ENCODE results near the gene HABP2. TPM values are rescaled to one million over a fixed set of nuclear protein-coding genes. Genes with fewer than 3 reads are reported as not detected.

The HABP2 gene
- total RNA-seq, 1 experiment from 2014 or later: not detected

GRCh38 chr10:113622831-113623230, 70.0 kb downstream of the HABP2 start:
- DNase-seq: no peak
- no peak overlapping the region for H3K27ac ChIP-seq (ENCODE audit: low read length)
- no peaks in the 10 kb centered on the region for H3K36me3 ChIP-seq (ENCODE audit: insufficient read depth, low read length)
- H3K79me2 ChIP-seq (ENCODE audit: low read length): no peaks in the 10 kb centered on the region
- H3K9ac ChIP-seq (ENCODE audit: low read length): no peak overlapping the region
- H3K4me2 ChIP-seq (ENCODE audit: low read depth, low read length, poor library complexity, severe bottlenecking): no peak overlapping the region
- H3K9me3 ChIP-seq (ENCODE audit: low read length): no peaks in the 10 kb centered on the region
- no peaks in the 10 kb centered on the region for H3K4me1 ChIP-seq (ENCODE audit: low read length)
- no peaks in the 10 kb centered on the region for H3K27me3 ChIP-seq (ENCODE audit: low read length)
- H3K9me2 ChIP-seq (replicated peaks; ENCODE audit: insufficient read depth, low read length): no peaks in the 10 kb centered on the region
- H4K20me1 ChIP-seq (ENCODE audit: insufficient read depth, low read depth, low read length): no peaks in the 10 kb centered on the region
- H2AFZ ChIP-seq (ENCODE audit: low read length): no peak overlapping the region
- H3K4me3 ChIP-seq (ENCODE audit: low read length): no peak overlapping the region

GRCh38 chr10:113625461-113626186, 72.8 kb downstream of the HABP2 start:
- H3K4me3 ChIP-seq (ENCODE audit: low read length): no peak overlapping the region
- no peak overlapping the region for H3K4me2 ChIP-seq (ENCODE audit: low read depth, low read length, poor library complexity, severe bottlenecking)
- no peaks in the 10 kb centered on the region for H3K36me3 ChIP-seq (ENCODE audit: insufficient read depth, low read length)
- no peaks in the 10 kb centered on the region for H3K79me2 ChIP-seq (ENCODE audit: low read length)
- no peaks in the 10 kb centered on the region for H3K4me1 ChIP-seq (ENCODE audit: low read length)
- no peak overlapping the region for H3K9ac ChIP-seq (ENCODE audit: low read length)
- H3K9me3 ChIP-seq (ENCODE audit: low read length): no peaks in the 10 kb centered on the region
- no peaks in the 10 kb centered on the region for H3K9me2 ChIP-seq (replicated peaks; ENCODE audit: insufficient read depth, low read length)
- H3K27ac ChIP-seq (ENCODE audit: low read length): no peak overlapping the region
- no peaks in the 10 kb centered on the region for H4K20me1 ChIP-seq (ENCODE audit: insufficient read depth, low read depth, low read length)
- DNase-seq: no peak
- no peak overlapping the region for H2AFZ ChIP-seq (ENCODE audit: low read length)
- H3K27me3 ChIP-seq (ENCODE audit: low read length): no peaks in the 10 kb centered on the region

- no peaks in the 10 kb centered on the region for H3K9me2 ChIP-seq (replicated peaks; ENCODE audit: insufficient read depth, low read length)
- H3K27ac ChIP-seq (ENCODE audit: low read length): no peak overlapping the region
- H3K27me3 ChIP-seq (ENCODE audit: low read length): no peaks in the 10 kb centered on the region
- H3K4me3 ChIP-seq (ENCODE audit: low read length): no peak overlapping the region
- H3K4me2 ChIP-seq (ENCODE audit: low read depth, low read length, poor library complexity, severe bottlenecking): no peak overlapping the region
- H3K4me1 ChIP-seq (ENCODE audit: low read length): no peaks in the 10 kb centered on the region
- H3K79me2 ChIP-seq (ENCODE audit: low read length): no peaks in the 10 kb centered on the region
- no peak overlapping the region for H3K9ac ChIP-seq (ENCODE audit: low read length)
- H4K20me1 ChIP-seq (ENCODE audit: insufficient read depth, low read depth, low read length): no peaks in the 10 kb centered on the region
- no peak for DNase-seq
- H2AFZ ChIP-seq (ENCODE audit: low read length): no peak overlapping the region
- H3K36me3 ChIP-seq (ENCODE audit: insufficient read depth, low read length): no peaks in the 10 kb centered on the region
- no peaks in the 10 kb centered on the region for H3K9me3 ChIP-seq (ENCODE audit: low read length)
Observed at GRCh38 chr10:113626809-113627355, 74.0 kb downstream of the HABP2 start.

GRCh38 chr10:113627836-113628235, 75.0 kb downstream of the HABP2 start:
- DNase-seq: no peak
- no peak overlapping the region for H3K27ac ChIP-seq (ENCODE audit: low read length)
- H3K4me2 ChIP-seq (ENCODE audit: low read depth, low read length, poor library complexity, severe bottlenecking): no peak overlapping the region
- no peaks in the 10 kb centered on the region for H3K27me3 ChIP-seq (ENCODE audit: low read length)
- no peaks in the 10 kb centered on the region for H3K4me1 ChIP-seq (ENCODE audit: low read length)
- no peak overlapping the region for H3K9ac ChIP-seq (ENCODE audit: low read length)
- H3K36me3 ChIP-seq (ENCODE audit: insufficient read depth, low read length): no peaks in the 10 kb centered on the region
- H3K9me3 ChIP-seq (ENCODE audit: low read length): no peaks in the 10 kb centered on the region
- no peak overlapping the region for H2AFZ ChIP-seq (ENCODE audit: low read length)
- H3K9me2 ChIP-seq (replicated peaks; ENCODE audit: insufficient read depth, low read length): no peaks in the 10 kb centered on the region
- no peak overlapping the region for H3K4me3 ChIP-seq (ENCODE audit: low read length)
- H3K79me2 ChIP-seq (ENCODE audit: low read length): no peaks in the 10 kb centered on the region
- no peaks in the 10 kb centered on the region for H4K20me1 ChIP-seq (ENCODE audit: insufficient read depth, low read depth, low read length)

- H3K36me3 ChIP-seq (ENCODE audit: insufficient read depth, low read length): no peaks in the 10 kb centered on the region
- H3K27ac ChIP-seq (ENCODE audit: low read length): no peak overlapping the region
- H4K20me1 ChIP-seq (ENCODE audit: insufficient read depth, low read depth, low read length): no peaks in the 10 kb centered on the region
- H3K9me3 ChIP-seq (ENCODE audit: low read length): no peaks in the 10 kb centered on the region
- H3K4me1 ChIP-seq (ENCODE audit: low read length): no peaks in the 10 kb centered on the region
- no peak overlapping the region for H2AFZ ChIP-seq (ENCODE audit: low read length)
- H3K4me2 ChIP-seq (ENCODE audit: low read depth, low read length, poor library complexity, severe bottlenecking): no peak overlapping the region
- no peak for DNase-seq
- H3K79me2 ChIP-seq (ENCODE audit: low read length): no peaks in the 10 kb centered on the region
- H3K9ac ChIP-seq (ENCODE audit: low read length): no peak overlapping the region
- H3K4me3 ChIP-seq (ENCODE audit: low read length): no peak overlapping the region
- H3K9me2 ChIP-seq (replicated peaks; ENCODE audit: insufficient read depth, low read length): no peaks in the 10 kb centered on the region
- H3K27me3 ChIP-seq (ENCODE audit: low read length): no peaks in the 10 kb centered on the region
Observed at GRCh38 chr10:113628607-113629153, 75.8 kb downstream of the HABP2 start.

- Histone ChIP-seq H3K27ac (ENCODE audit: low read length) (no peak overlapping the region), H3K9ac (ENCODE audit: low read length) (no peak overlapping the region), H3K4me1 (ENCODE audit: low read length) (no peaks in the 10 kb centered on the region), H2AFZ (ENCODE audit: low read length) (no peak overlapping the region), H4K20me1 (ENCODE audit: insufficient read depth, low read depth, low read length) (no peaks in the 10 kb centered on the region), H3K27me3 (ENCODE audit: low read length) (no peaks in the 10 kb centered on the region), H3K4me3 (ENCODE audit: low read length) (no peak overlapping the region), H3K9me2 (replicated peaks; ENCODE audit: insufficient read depth, low read length) (no peaks in the 10 kb centered on the region), H3K79me2 (ENCODE audit: low read length) (no peaks in the 10 kb centered on the region), H3K4me2 (ENCODE audit: low read depth, low read length, poor library complexity, severe bottlenecking) (no peak overlapping the region), H3K9me3 (ENCODE audit: low read length) (no peaks in the 10 kb centered on the region), H3K36me3 (ENCODE audit: insufficient read depth, low read length) (no peaks in the 10 kb centered on the region)
- DNase-seq: no peak
Observed at GRCh38 chr10:113630929-113631533, 78.2 kb downstream of the HABP2 start.

GRCh38 chr10:113631684-113632367, 79.0 kb downstream of the HABP2 start:
- Histone ChIP-seq H3K9me3 (ENCODE audit: low read length) (no peaks in the 10 kb centered on the region), H3K9ac (ENCODE audit: low read length) (no peak overlapping the region), H3K4me1 (ENCODE audit: low read length) (no peaks in the 10 kb centered on the region), H3K79me2 (ENCODE audit: low read length) (no peaks in the 10 kb centered on the region), H3K27me3 (ENCODE audit: low read length) (no peaks in the 10 kb centered on the region), H3K27ac (ENCODE audit: low read length) (no peak overlapping the region), H3K4me3 (ENCODE audit: low read length) (no peak overlapping the region), H3K36me3 (ENCODE audit: insufficient read depth, low read length) (no peaks in the 10 kb centered on the region), H3K4me2 (ENCODE audit: low read depth, low read length, poor library complexity, severe bottlenecking) (no peak overlapping the region), H2AFZ (ENCODE audit: low read length) (no peak overlapping the region), H4K20me1 (ENCODE audit: insufficient read depth, low read depth, low read length) (no peaks in the 10 kb centered on the region), H3K9me2 (replicated peaks; ENCODE audit: insufficient read depth, low read length) (no peaks in the 10 kb centered on the region)
- DNase-seq: no peak

Measured in Karpas-422 (cell line).